Left lung (tissue), 10 donors: ENCODE results near the gene ANKMY1. TPM values are rescaled to one million over a fixed set of nuclear protein-coding genes. Genes with fewer than 3 reads are reported as not detected.

Experiments
- ATAC-seq: fragments of 200-7000 bp; cut with Tn5 transposase; one replicate; pipeline ENCODE4 v1.9.1; 2020; ENCODE audit warnings: moderate library complexity
- DNase-seq, 4 donors: peaks; one replicate each; pipeline ENCODE4 v3.0.0-alpha.2; 2013 to 2020
- H3K27ac ChIP-seq, 2 donors: fragments of 200-600 bp; sonication (generic) in 1 of 2; one replicate each; pipeline versions ENCODE4 v1.5.0 to v1.8.0; 2020 to 2021
- H3K27me3 ChIP-seq, 2 donors: fragments of 200-600 bp; sonication (generic) in 1 of 2; one replicate each; pipeline versions ENCODE4 v1.5.0 to v1.8.0; 2020 to 2021
- H3K36me3 ChIP-seq, 2 donors: fragments of 200-600 bp; sonication (generic) in 1 of 2; one replicate each; pipeline versions ENCODE4 v1.5.0 to v1.8.0; 2020 to 2021
- H3K4me1 ChIP-seq, 2 donors: fragments of 200-600 bp; one replicate each; pipeline ENCODE4 v1.8.0; 2021
- H3K4me3 ChIP-seq, 2 donors: fragments of 200-600 bp; sonication (generic) in 1 of 2; one replicate each; pipeline versions ENCODE4 v1.5.0 to v1.8.0; 2020 to 2021; ENCODE audit warnings: mild to moderate bottlenecking in 1 of 2
- H3K9me3 ChIP-seq, 2 donors: fragments of 200-600 bp; sonication (generic) in 1 of 2; one replicate each; pipeline versions ENCODE4 v1.5.0 to v1.8.0; 2020 to 2021
- CTCF ChIP-seq, 2 donors: fragments of 200-600 bp; sonication (generic) in 1 of 2; IDR thresholded peaks; one replicate each; pipeline versions ENCODE4 v1.5.0 to v1.8.0; 2021; ENCODE audit warnings: antibody characterized with exemption in 2 of 2
- intact Hi-C, 2 donors: fragments of 100-400 bp; cut with DNase I; formaldehyde crosslinking; loops; one replicate each; pipeline versions ENCODE4 v1.11.2 to v1.14.2; 2022
- polyA plus RNA-seq, 6 donors: library from polyadenylated mRNA; unstranded; fragments of 120-200 nt; gene quantifications; one replicate each; pipeline ENCODE4 v1.2.1, GENCODE V29; 2013; ENCODE audit not compliant: insufficient read length in 6 of 6
- total RNA-seq, 2 donors: library from RNA; stranded (reverse); fragmentation: NEBNext Ultra II Directional; extraction: Animal tissue kit (Norgen Biotek cat#: 25700); gene quantifications; one replicate each; pipeline ENCODE4 v1.2.1, GENCODE V29; 2021
- donor health status: DM: no; HTN: yes; CAD: no.
- donor health status: DM: no; HTN: no; CAD: no.

ANKMY1 gene
- total and polyA plus RNA-seq, 8 donors = 11.8 to 20.1 (median 15.1) TPM

GRCh38 chr2:240568678-240569522 is 11.1 kb upstream of the ANKMY1 start:
- Histone ChIP-seq H3K27ac (peak overlapping the region; percentile 48 to 89), H3K4me1 (peaks cover 36 to 72% of the 10 kb centered on the region in 2 donors), H3K9me3 (no peaks in the 10 kb centered on the region), H3K36me3 (peaks cover 0 to 23% of the 10 kb centered on the region in 2 donors), H3K4me3 (peak overlapping the region; percentile 49 to 87), H3K27me3 (no peaks in the 10 kb centered on the region)
- ATAC-seq (peak; percentile 1), DNase-seq (peak; percentile 56 to 91 (median 70))
- intact Hi-C loops = no loop called here
- no peak for TF ChIP-seq CTCF (IDR thresholded peaks at IDR 0.05)

- DNase-seq = peak in 2 of 4 donors; percentile 47 to 93
- Histone ChIP-seq H3K27ac (peak within 1 kb of the TSS; percentile 96 to 99), H3K9me3 (no peaks in the 10 kb centered on the region), H3K4me1 (peaks cover 36 to 79% of the 10 kb centered on the region in 2 donors), H3K4me3 (peak within 1 kb of the TSS; percentile 67 to 87), H3K36me3 (peaks cover 0 to 15% of the 10 kb centered on the region in 2 donors), H3K27me3 (no peaks in the 10 kb centered on the region)
- ATAC-seq = peak; percentile 5
- no peak for TF ChIP-seq CTCF (IDR thresholded peaks at IDR 0.05)
- intact Hi-C loops = no loop called here
These were observed 10.3 kb upstream of the ANKMY1 start, which contains the start of gene RNPEPL1 for GRCh38 chr2:240567872-240568677. Gene RNPEPL1, plus strand, starts transcription at chr2:240568484. Its CDS starts 103 bp downstream, at chr2:240568587.

GRCh38 chr2:240567137-240567871 is 9.5 kb upstream of the ANKMY1 start:
- H3K36me3 ChIP-seq = peaks cover 0 to 7% of the 10 kb centered on the region in 2 donors
- TF ChIP-seq CTCF (IDR thresholded peaks at IDR 0.05) = no peak
- no peaks in the 10 kb centered on the region for H3K9me3 ChIP-seq
- H3K27ac ChIP-seq = peak overlapping the region; percentile 96 to 99
- H3K27me3 ChIP-seq = no peaks in the 10 kb centered on the region
- intact Hi-C loops = no loop called here
- H3K4me3 ChIP-seq = peak overlapping the region; percentile 67 to 79
- H3K4me1 ChIP-seq = peaks cover 38 to 86% of the 10 kb centered on the region in 2 donors
- DNase-seq (peak in 1 of 4 donors; percentile 49), ATAC-seq (peak; percentile 6)

GRCh38 chr2:240566203-240567136 is 8.7 kb upstream of the ANKMY1 start:
- TF ChIP-seq CTCF (IDR thresholded peaks at IDR 0.05) = peak; percentile 97 to 98
- H3K27ac ChIP-seq = peak overlapping the region; percentile 96 to 99
- H3K9me3 ChIP-seq = no peaks in the 10 kb centered on the region
- intact Hi-C loops = no loop called here
- H3K4me3 ChIP-seq = peak overlapping the region; percentile 14 to 79
- peaks cover 47 to 87% of the 10 kb centered on the region in 2 donors for H3K4me1 ChIP-seq
- no peaks in the 10 kb centered on the region for H3K27me3 ChIP-seq
- no peaks in the 10 kb centered on the region for H3K36me3 ChIP-seq
- ATAC-seq (peak; percentile 81), DNase-seq (peak; percentile 56 to 99 (median 93))
